Gastrocnemius medialis (tissue), 4 donors: ENCODE results near the gene MUC16. TPM values are rescaled to one million over a fixed set of nuclear protein-coding genes. Genes with fewer than 3 reads are reported as not detected.

ENCODE experiments used
- ATAC-seq, 2 donors: fragments of 150-250 bp; one replicate each; pipeline ENCODE4 v1.9.1; 2016
- DNase-seq, 2 donors: peaks; one replicate each; pipeline ENCODE4 v3.0.0-alpha.2; 2019
- H3K27ac ChIP-seq, 4 donors: fragments of 200-600 bp; sonication (generic); 1 replicate in 1 of 4; 2 replicates in 3 of 4; pipeline ENCODE4 v1.5.1; 2016 to 2018; ENCODE audit warnings: mild to moderate bottlenecking in 2 of 4, moderate library complexity in 1 of 4
- H3K27me3 ChIP-seq, 3 donors: fragments of 200-600 bp; sonication (generic) in 2 of 3; 1 replicate in 1 of 3; 2 replicates in 2 of 3; pipeline versions ENCODE4 v1.5.1 to v1.6.0; 2016 to 2019; ENCODE audit warnings: mild to moderate bottlenecking in 1 of 3, moderate library complexity in 1 of 3
- H3K36me3 ChIP-seq, 2 donors: fragments of 200-600 bp; sonication (generic) in 1 of 2; one replicate each; pipeline ENCODE4 v1.5.1; 2017 to 2018
- H3K4me1 ChIP-seq, 2 donors: fragments of 200-600 bp; sonication (generic) in 1 of 2; one replicate each; pipeline ENCODE4 v1.5.1; 2016 to 2017; ENCODE audit warnings: mild to moderate bottlenecking in 2 of 2
- H3K4me3 ChIP-seq, 4 donors: fragments of 200-600 bp; sonication (generic) in 3 of 4; 1 replicate in 1 of 4; 2 replicates in 3 of 4; pipeline ENCODE4 v1.5.1; 2016 to 2019; ENCODE audit warnings: mild to moderate bottlenecking in 2 of 4
- H3K9me3 ChIP-seq, 3 donors: fragments of 200-600 bp; sonication (generic) in 2 of 3; 1 replicate in 1 of 3; 2 replicates in 2 of 3; pipeline ENCODE4 v1.5.1; 2016 to 2019
- CTCF ChIP-seq, 5 experiments: fragments of 450-650 bp in 3 of 5; fragments of 200-600 bp in 2 of 5; sonication (generic) in 2 of 5; IDR thresholded peaks in 4 of 5; conservative IDR thresholded peaks in 1 of 5; 1 replicate in 4 of 5; 2 replicates in 1 of 5; pipeline ENCODE4 v1.5.1; 2016 to 2019; ENCODE audit warnings: antibody characterized with exemption in 5 of 5, mild to moderate bottlenecking in 3 of 5, moderate library complexity in 3 of 5
- POLR2A ChIP-seq, 2 donors: fragments of 450-650 bp; IDR thresholded peaks; one replicate each; pipeline ENCODE4 v1.6.1; 2017; ENCODE audit warnings: antibody characterized with exemption in 2 of 2, mild to moderate bottlenecking in 2 of 2, moderate library complexity in 2 of 2
- in situ Hi-C, 4 donors: fragments of 200-750 bp; cut with MboI; loops; one replicate each; pipeline versions ENCODE4 v1.15.0 to v1.8.0; 2017; ENCODE audit warnings: low sequenced_read_pairs in 4 of 4
- intact Hi-C: fragments of 100-400 bp; cut with DNase I; formaldehyde crosslinking; loops from one replicate; pipeline ENCODE4 v1.15.1; 2023; ENCODE audit warnings: low total_unique reads
- total RNA-seq, 4 donors: library from RNA; depleted of rRNA; stranded (reverse); fragments of >200 nt; gene quantifications; one replicate each; pipeline versions ENCODE4 v1.1.0 to v1.2.3, GENCODE V29; 2016

The MUC16 gene
- total RNA-seq, 4 donors from 2014 or later = not detected

DNA sequence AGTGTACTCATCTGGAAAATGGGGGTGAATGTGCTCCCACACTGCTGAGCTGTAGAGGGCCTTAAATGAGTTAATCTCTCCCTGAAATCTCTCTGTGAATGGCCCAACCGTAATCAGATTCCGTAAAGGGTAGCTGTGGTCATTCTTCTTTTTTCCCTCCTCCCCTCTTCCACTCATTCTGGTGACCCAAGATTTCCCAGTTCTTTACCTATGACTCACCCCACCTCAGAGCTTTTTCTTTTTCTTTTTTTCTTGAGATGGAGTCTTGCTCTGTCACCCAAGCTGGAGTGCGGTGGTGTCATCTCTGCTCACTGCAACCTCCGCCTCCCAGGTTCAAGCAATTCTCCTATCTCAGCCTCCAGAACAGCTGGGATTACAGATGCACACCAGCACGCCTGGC, 33.3 kb upstream of the MUC16 start:
- DNase-seq (no peak), ATAC-seq (no peak)
- no peaks in the 10 kb centered on the region for H3K4me1 ChIP-seq
- in situ Hi-C loops (no loop called here), intact Hi-C loops (no loop called here)
- no peak overlapping the region for H3K27ac ChIP-seq
- no peaks in the 10 kb centered on the region for H3K9me3 ChIP-seq
- TF ChIP-seq CTCF (IDR thresholded peaks at IDR 0.05 in 4 of 5, conservative IDR thresholded peaks at IDR 0.05 in 1 of 5) = no peak
- TF ChIP-seq POLR2A (IDR thresholded peaks at IDR 0.05) = no peak
- no peak overlapping the region for H3K4me3 ChIP-seq
- no peaks in the 10 kb centered on the region for H3K27me3 ChIP-seq
- H3K36me3 ChIP-seq = no peaks in the 10 kb centered on the region

GRCh38 chr19:9041023-9041422, 30.8 kb upstream of the MUC16 start:
- intact Hi-C loops = no loop called here
- H3K4me1 ChIP-seq = no peaks in the 10 kb centered on the region
- H3K27me3 ChIP-seq = no peaks in the 10 kb centered on the region
- TF ChIP-seq POLR2A (IDR thresholded peaks at IDR 0.05) (no peak), CTCF (IDR thresholded peaks at IDR 0.05 in 4 of 5, conservative IDR thresholded peaks at IDR 0.05 in 1 of 5) (no peak)
- H3K9me3 ChIP-seq = no peaks in the 10 kb centered on the region
- H3K4me3 ChIP-seq = no peak overlapping the region
- no peaks in the 10 kb centered on the region for H3K36me3 ChIP-seq
- in situ Hi-C loops = no loop called here
- no peak overlapping the region for H3K27ac ChIP-seq
- ATAC-seq (no peak), DNase-seq (no peak)

GRCh38 chr19:9040131-9040530, 29.9 kb upstream of the MUC16 start:
- Histone ChIP-seq H3K27ac (no peak overlapping the region), H3K9me3 (no peaks in the 10 kb centered on the region), H3K27me3 (no peaks in the 10 kb centered on the region), H3K36me3 (no peaks in the 10 kb centered on the region), H3K4me1 (no peaks in the 10 kb centered on the region), H3K4me3 (no peak overlapping the region)
- TF ChIP-seq POLR2A (IDR thresholded peaks at IDR 0.05) = no peak
- DNase-seq = no peak
- intact Hi-C loops (no loop called here), in situ Hi-C loops (no loop called here)
- ATAC-seq = no peak

DNA sequence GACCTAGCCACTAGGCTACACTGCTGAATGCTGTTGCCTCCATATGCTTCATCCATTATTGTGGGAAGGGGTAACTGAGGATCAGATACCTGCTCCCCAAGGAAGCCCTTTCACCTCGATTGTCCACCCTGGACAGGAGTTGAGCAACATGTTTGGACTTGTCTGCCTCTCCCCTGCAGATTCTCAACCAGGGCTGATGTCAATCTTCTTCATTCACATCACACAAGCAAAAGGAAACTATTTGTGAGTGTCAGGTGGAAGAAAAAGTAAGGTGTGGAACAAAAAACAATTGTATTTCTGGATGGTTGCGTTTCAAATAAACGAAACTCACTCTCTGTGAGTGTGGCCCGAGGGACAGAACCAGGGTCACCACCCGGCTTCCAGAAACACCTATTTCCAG, 29.5 kb upstream of the MUC16 start:
- no peak overlapping the region for H3K4me3 ChIP-seq
- ATAC-seq (no peak), DNase-seq (no peak)
- H3K4me1 ChIP-seq = no peaks in the 10 kb centered on the region
- in situ Hi-C loops = no loop called here
- H3K36me3 ChIP-seq = no peaks in the 10 kb centered on the region
- no peak for TF ChIP-seq POLR2A (IDR thresholded peaks at IDR 0.05)
- TF ChIP-seq CTCF (IDR thresholded peaks at IDR 0.05 in 4 of 5, conservative IDR thresholded peaks at IDR 0.05 in 1 of 5) = no peak
- intact Hi-C loops = no loop called here
- H3K9me3 ChIP-seq = no peaks in the 10 kb centered on the region
- H3K27ac ChIP-seq = no peak overlapping the region
- H3K27me3 ChIP-seq = no peaks in the 10 kb centered on the region

GRCh38 chr19:9037400-9038062, 27.3 kb upstream of the MUC16 start:
- in situ Hi-C loops = no loop called here

More at GRCh38 chr19:9037400-9038062, 27.3 kb upstream of the MUC16 start:
- Histone ChIP-seq H3K27me3 (no peaks in the 10 kb centered on the region), H3K27ac (no peak overlapping the region), H3K9me3 (no peaks in the 10 kb centered on the region), H3K4me3 (no peak overlapping the region), H3K36me3 (no peaks in the 10 kb centered on the region), H3K4me1 (no peaks in the 10 kb centered on the region)
- TF ChIP-seq POLR2A (IDR thresholded peaks at IDR 0.05) (no peak), CTCF (IDR thresholded peaks at IDR 0.05 in 4 of 5, conservative IDR thresholded peaks at IDR 0.05 in 1 of 5) (no peak)
- intact Hi-C loops = no loop called here
- ATAC-seq = no peak
- no peak for DNase-seq
